Thymus (tissue), 11 donors: ENCODE measurements around the gene SLCO4A1. TPM values are rescaled to one million over a fixed set of nuclear protein-coding genes. Genes with fewer than 3 reads are reported as not detected.
A peak's percentile ranks its signal among the peaks of the same experiment; 100 is the strongest.

Experiments
- DNase-seq, 9 donors: peaks; one replicate each; pipeline ENCODE4 v3.0.0-alpha.2; 2013; ENCODE audit warnings: low spot score in 9 of 9, low read depth in 6 of 9, missing footprints in 1 of 9
- H3K27ac ChIP-seq, 2 donors: one replicate each; pipeline ENCODE4 v1.5.1; 2013; ENCODE audit warnings: control low read depth in 1 of 2, low read depth in 1 of 2, low read length in 1 of 2, mild to moderate bottlenecking in 1 of 2, moderate library complexity in 1 of 2
- H3K27me3 ChIP-seq, 2 donors: one replicate each; pipeline ENCODE4 v1.5.1; 2013; ENCODE audit warnings: low read length in 1 of 2; ENCODE audit not compliant: control insufficient read depth in 2 of 2, insufficient read depth in 1 of 2
- H3K36me3 ChIP-seq, 2 donors: one replicate each; pipeline ENCODE4 v1.5.1; 2013; ENCODE audit warnings: low read length in 1 of 2, mild to moderate bottlenecking in 1 of 2, moderate library complexity in 1 of 2; ENCODE audit not compliant: control insufficient read depth in 2 of 2, insufficient read depth in 2 of 2
- H3K4me1 ChIP-seq, 2 donors: one replicate each; pipeline ENCODE4 v1.5.1; 2013; ENCODE audit warnings: low read length in 2 of 2; ENCODE audit not compliant: control insufficient read depth in 2 of 2, insufficient read depth in 2 of 2
- H3K4me3 ChIP-seq, 2 donors: one replicate each; pipeline ENCODE4 v1.5.1; 2013; ENCODE audit warnings: low read length in 2 of 2, control low read depth in 1 of 2, mild to moderate bottlenecking in 1 of 2
- H3K9me3 ChIP-seq, 2 donors: one replicate each; pipeline ENCODE4 v1.5.1; 2013; ENCODE audit warnings: low read length in 1 of 2, mild to moderate bottlenecking in 1 of 2; ENCODE audit not compliant: control insufficient read depth in 2 of 2, insufficient read depth in 1 of 2
- WGBS: extraction: QIAGEN DNeasy Blood & Tissue Kit; methylation state at CpG from one replicate; pipeline ENCODE4 v1.1.7; 2013; 5-methylcytosine and 5-hydroxymethylcytosine counted together
- polyA plus RNA-seq: library from polyadenylated mRNA; stranded (reverse); fragments of 200-250 nt; gene quantifications from one replicate; pipeline ENCODE4 v1.2.3, GENCODE V29; 2013
- total RNA-seq: library from RNA; stranded (reverse); fragments of 120-200 nt; gene quantifications from one replicate; pipeline ENCODE4 v1.2.4, GENCODE V29; 2013
- donor health status: healthy.

The SLCO4A1 gene
- total and polyA plus RNA-seq, 2 donors: 3.4 to 13.4 TPM

DNA sequence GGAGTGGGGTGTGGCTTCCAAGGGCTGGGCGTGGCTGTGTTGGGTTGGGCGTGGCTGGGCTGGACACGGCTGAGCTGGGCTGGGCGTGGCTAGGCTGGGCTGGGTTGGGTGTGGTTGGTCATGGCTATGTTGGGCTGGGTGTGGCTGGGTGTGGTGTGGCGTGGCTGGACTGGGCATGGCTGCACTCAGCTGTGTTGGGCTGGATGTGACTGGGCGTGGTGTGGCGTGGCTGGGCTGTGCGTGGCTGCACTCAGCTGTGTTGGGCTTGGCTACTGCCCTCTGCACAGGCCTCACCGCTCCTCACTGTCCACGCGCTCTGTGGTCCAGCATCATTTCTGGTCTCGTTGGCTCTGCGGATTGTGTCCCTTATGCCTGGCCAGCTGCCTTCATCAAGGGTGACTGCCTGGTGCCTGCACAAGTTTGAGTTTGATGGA, 43.5 kb upstream of the SLCO4A1 start:
- Histone ChIP-seq H3K9me3 (peaks cover 0 to 4% of the 10 kb centered on the region in 2 donors), H3K36me3 (no peaks in the 10 kb centered on the region), H3K4me1 (peaks cover 0 to 8% of the 10 kb centered on the region in 2 donors), H3K27ac (no peak overlapping the region), H3K4me3 (no peak overlapping the region), H3K27me3 (peaks cover 12 to 58% of the 10 kb centered on the region in 2 donors)
- no peak for DNase-seq
- 95% methylated on average over 13 of the region's 13 CpGs for WGBS

- Histone ChIP-seq H3K27ac (no peak overlapping the region), H3K9me3 (peaks cover 0 to 4% of the 10 kb centered on the region in 2 donors), H3K27me3 (peaks cover 11 to 65% of the 10 kb centered on the region in 2 donors), H3K4me1 (peaks cover 0 to 11% of the 10 kb centered on the region in 2 donors), H3K4me3 (no peak overlapping the region), H3K36me3 (no peaks in the 10 kb centered on the region)
- DNase-seq: no peak
- WGBS: 94% methylated on average over 34 of the region's 34 CpGs
Measured at GRCh38 chr20:62599216-62600110, 42.8 kb upstream of the SLCO4A1 start.

DNA sequence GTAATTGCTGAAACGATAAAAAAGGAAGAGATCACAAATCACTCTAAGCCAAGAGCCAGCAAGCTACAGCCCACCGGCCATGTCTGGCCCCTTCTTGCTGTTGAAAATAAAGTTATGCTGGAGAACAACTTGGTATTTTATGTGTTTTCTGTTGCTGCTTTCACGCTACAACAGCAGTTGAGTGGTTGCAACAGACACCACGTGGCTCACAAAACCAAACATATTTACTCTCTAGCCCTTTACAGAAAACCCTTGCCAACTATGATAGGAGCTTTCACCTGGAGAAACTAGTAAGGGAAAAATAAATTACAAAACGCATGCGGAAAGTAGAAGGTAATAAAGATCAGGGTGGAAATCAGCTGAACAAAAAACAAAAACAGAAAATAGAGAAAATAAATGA, 41.1 kb upstream of the SLCO4A1 start:
- DNase-seq: no peak
- H3K4me3 ChIP-seq: no peak overlapping the region
- no peaks in the 10 kb centered on the region for H3K36me3 ChIP-seq
- H3K9me3 ChIP-seq: peaks cover 0 to 4% of the 10 kb centered on the region in 2 donors
- H3K4me1 ChIP-seq: peaks cover 0 to 11% of the 10 kb centered on the region in 2 donors
- H3K27me3 ChIP-seq: peaks cover 14 to 60% of the 10 kb centered on the region in 2 donors
- H3K27ac ChIP-seq: no peak overlapping the region
- WGBS: 91% methylated on average over 6 of the region's 6 CpGs

DNA sequence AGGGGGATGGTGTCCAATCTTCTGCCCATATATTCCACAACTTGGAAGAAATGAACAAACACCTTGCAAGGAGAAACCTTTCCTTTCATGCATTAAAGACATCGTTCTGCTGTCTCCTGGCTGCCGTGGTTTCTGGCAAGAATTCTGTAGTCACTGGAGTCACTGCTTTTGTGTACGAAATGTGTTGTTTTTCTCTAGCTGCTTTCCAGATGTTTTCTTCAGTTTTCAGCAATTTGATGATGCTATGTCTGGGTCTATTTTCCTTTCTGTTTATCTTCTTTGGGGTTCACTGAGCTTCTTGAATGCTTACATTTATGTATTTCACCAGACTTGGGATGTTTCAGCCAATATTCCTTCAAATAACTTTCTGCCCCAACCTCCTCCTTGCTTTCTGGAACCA, 40.6 kb upstream of the SLCO4A1 start:
- no peak for DNase-seq
- H3K27me3 ChIP-seq: peaks cover 14 to 59% of the 10 kb centered on the region in 2 donors
- H3K36me3 ChIP-seq: no peaks in the 10 kb centered on the region
- H3K9me3 ChIP-seq: peaks cover 0 to 1% of the 10 kb centered on the region in 2 donors
- no peak overlapping the region for H3K27ac ChIP-seq
- H3K4me3 ChIP-seq: no peak overlapping the region
- peaks cover 0 to 11% of the 10 kb centered on the region in 2 donors for H3K4me1 ChIP-seq
- 76% methylated on average over 3 of the region's 3 CpGs for WGBS

- H3K4me1 ChIP-seq: peaks cover 0 to 11% of the 10 kb centered on the region in 2 donors
- no peak overlapping the region for H3K27ac ChIP-seq
- peak in 1 of 9 donors; percentile 12 for DNase-seq
- no peak overlapping the region for H3K4me3 ChIP-seq
- H3K36me3 ChIP-seq: no peaks in the 10 kb centered on the region
- H3K27me3 ChIP-seq: peaks cover 14 to 53% of the 10 kb centered on the region in 2 donors
- H3K9me3 ChIP-seq: peaks cover 0 to 1% of the 10 kb centered on the region in 2 donors
- WGBS: 11% methylated on average over 10 of the region's 10 CpGs
Measured at GRCh38 chr20:62602550-62602949, 39.8 kb upstream of the SLCO4A1 start.

- H3K4me3 ChIP-seq: no peak overlapping the region
- H3K27me3 ChIP-seq: peaks cover 14 to 50% of the 10 kb centered on the region in 2 donors
- WGBS: 3% methylated on average over 26 of the region's 26 CpGs
- no peaks in the 10 kb centered on the region for H3K36me3 ChIP-seq
- H3K4me1 ChIP-seq: peaks cover 0 to 11% of the 10 kb centered on the region in 2 donors
- H3K9me3 ChIP-seq: peaks cover 0 to 1% of the 10 kb centered on the region in 2 donors
- DNase-seq: peak in 1 of 9 donors; percentile 19
- peak overlapping the region in 1 of 2 donors; percentile 61 for H3K27ac ChIP-seq
Measured at GRCh38 chr20:62603021-62603906, 39.0 kb upstream of the SLCO4A1 start.

GRCh38 chr20:62603907-62604785, 38.2 kb upstream of the SLCO4A1 start:
- H3K4me3 ChIP-seq: no peak overlapping the region
- H3K4me1 ChIP-seq: peaks cover 0 to 11% of the 10 kb centered on the region in 2 donors
- H3K36me3 ChIP-seq: no peaks in the 10 kb centered on the region
- peaks cover 14 to 46% of the 10 kb centered on the region in 2 donors for H3K27me3 ChIP-seq
- DNase-seq: no peak
- peaks cover 0 to 1% of the 10 kb centered on the region in 2 donors for H3K9me3 ChIP-seq
- H3K27ac ChIP-seq: no peak overlapping the region
- 59% methylated on average over 37 of the region's 37 CpGs for WGBS

DNA sequence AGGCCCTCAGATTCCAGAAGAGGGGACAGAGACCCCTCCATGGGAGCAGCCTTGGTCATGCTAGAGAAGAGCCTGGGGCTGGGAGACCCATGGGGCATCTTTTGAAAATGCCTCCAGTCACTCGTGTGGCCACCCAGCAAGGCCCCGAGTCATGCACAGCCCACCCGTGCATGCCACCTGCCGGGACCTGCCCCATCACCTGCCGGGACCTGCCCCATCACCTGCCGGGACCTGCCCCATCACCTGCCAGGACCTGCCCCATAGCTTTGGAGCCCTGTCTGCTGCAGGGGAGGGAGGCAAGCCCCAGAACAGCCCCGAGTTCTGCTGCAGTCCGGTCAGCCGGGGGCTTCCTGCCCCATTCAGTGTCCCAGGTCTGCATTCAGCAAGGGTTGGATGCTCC, 37.5 kb upstream of the SLCO4A1 start:
- no peak for DNase-seq
- no peak overlapping the region for H3K27ac ChIP-seq
- 90% methylated on average over 9 of the region's 9 CpGs for WGBS
- peaks cover 0 to 11% of the 10 kb centered on the region in 2 donors for H3K4me1 ChIP-seq
- H3K4me3 ChIP-seq: no peak overlapping the region
- H3K36me3 ChIP-seq: no peaks in the 10 kb centered on the region
- H3K9me3 ChIP-seq: peaks cover 0 to 1% of the 10 kb centered on the region in 2 donors
- H3K27me3 ChIP-seq: peaks cover 14 to 44% of the 10 kb centered on the region in 2 donors
